GM12801 (cell line): ENCODE data around the gene GAMT.

Experiments used
- CTCF ChIP-seq: IDR thresholded peaks from one replicate; pipeline ENCODE4 v1.5.1; 2011; ENCODE audit warnings: control low read depth; ENCODE audit not compliant: insufficient read length; ENCODE audit errors: extremely low read depth

The GAMT gene

DNA sequence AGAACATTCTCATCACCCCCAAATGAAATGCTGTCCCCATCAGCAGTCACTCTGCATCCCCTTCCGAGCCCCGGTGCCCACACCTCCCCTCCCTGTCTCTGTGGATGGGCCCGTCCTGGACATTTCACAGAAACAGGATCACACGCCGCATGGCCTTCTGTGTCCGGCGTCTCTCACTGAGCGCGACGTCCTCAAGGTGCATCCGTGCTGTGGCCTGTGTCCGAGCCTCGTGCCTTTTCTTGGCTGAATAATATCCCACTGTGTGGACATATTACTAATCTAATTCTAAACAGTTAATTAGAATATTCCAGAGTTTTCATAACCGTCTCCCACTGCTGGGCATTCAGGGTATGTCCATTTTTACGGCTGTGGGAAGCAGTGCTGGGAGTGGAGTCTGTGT is 8.9 kb downstream of the GAMT start:
- no peak for TF ChIP-seq CTCF

DNA sequence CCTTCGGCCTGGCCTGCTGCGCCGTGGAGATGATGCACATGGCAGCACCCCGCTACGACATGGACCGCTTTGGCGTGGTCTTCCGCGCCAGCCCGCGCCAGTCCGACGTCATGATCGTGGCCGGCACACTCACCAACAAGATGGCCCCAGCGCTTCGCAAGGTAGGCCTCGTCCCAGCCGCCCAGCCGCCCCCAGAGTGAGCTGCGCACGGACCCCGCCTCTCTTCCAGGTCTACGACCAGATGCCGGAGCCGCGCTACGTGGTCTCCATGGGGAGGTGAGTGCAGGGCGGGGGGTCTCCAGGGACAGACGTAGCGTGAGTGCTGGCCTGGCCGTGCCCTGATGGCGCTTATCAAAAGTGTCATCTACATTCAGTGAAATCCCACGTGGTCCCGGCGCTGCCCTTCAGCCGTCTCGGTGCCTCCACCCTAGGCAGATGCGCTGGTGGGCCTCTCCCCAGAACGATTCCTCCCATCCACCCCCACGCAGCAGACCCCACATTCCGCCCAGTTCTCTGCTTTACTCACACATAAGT is 10.4 kb downstream of the GAMT start:
- TF ChIP-seq CTCF = no peak

DNA sequence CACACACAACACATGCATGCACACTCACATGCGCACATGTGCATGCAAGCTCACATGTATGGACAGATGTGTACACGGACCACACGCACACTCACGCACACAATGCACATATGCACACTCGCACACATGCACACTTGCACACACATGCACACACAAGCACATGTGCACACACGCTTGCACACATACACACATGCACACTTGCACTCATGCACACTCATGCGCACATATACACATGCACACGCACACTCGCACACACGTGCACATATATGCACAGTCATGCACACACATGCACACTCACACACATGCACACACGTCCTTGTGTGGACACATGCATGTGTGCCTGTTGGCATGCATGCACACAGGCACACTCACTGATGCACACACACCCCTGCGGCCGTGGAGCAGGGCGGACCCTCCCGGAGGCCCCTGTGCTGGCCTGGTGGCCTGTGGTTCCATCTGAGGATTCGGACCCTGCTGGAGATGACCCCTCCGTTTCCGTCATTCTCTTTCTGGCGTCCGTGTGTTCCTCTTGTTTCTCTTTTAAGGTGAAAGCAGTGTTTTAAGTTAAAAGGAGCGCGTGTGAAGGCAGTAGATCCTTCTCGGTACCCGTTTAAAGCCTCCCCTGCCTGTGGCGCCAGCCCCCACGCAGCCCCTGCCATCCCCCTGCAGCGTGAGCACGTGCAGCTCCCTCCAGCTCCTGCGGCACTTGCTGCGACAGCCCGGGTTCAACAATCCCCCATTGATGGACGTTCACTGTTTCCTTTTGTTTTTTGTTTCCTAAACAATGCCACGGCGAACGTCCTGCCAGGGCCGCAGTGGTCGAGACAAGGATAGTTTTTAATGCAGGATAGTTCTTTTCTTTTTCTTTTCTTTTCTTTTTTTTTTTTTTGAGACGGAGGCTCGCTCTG is 12.1 kb downstream of the GAMT start:
- no peak for TF ChIP-seq CTCF

DNA sequence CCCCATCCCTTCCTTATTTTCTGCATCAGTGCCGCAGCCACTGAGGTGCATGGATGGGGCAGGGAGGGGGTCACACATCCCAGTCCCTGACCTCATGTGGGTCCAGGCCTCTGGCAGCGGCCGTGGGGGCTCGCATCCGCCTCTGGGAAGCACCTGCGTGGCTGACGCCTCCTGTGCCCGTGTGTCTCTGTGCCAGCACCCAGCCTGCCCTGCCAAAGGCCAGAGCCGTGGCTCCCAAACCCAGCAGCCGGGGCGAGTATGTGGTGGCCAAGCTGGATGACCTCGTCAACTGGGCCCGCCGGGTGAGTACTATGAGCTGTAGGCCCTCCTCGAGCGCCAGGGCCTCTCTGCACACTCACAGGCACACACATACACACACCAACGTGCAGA is 12.7 kb downstream of the GAMT start:
- TF ChIP-seq CTCF = no peak

DNA sequence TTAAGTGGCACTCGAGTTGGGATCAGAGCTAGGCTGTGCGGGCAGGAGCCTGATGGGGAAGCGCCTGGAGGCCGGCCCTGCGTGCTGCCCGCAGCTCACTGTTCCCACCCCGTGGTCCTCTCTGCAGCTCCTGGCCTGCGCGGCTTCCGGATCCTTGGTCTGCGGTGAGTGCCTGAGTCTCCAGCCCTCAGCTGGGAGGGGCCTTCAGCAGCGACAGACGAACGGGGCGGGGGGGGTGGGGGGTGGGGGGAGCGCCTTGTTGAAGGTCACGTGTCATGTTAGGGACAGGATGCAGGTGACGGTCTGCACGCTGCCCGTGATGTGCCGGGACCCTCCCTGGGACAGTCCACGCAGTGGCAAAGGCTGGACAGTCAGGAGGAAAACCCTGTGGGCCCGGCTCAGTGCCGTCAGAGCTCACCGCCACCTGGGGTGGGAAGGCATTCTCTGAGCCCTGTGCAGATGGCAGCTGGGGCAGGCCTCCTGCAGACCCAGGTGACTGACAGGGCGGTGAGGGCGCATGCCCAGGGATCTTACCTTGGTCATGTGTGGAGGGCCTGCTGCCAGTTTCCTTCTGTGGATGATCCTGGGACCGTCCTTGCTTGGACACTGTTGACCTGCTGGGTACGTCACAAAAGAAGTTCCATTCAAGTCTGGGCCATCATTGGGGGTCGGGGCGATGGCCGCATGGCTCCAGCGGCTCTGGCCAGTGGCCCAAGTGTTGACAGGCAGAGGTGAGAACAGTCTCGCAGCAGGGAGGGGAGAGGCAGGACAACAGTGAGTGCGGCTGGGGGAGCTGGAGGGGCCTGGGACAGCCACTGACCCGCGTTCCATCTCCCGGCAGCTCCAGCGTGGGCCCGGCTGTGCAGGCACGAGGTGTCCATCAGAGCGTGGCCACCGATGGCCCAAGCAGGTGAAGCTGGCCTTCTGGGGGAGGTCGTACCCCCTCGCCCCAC is 13.4 kb downstream of the GAMT start:
- TF ChIP-seq CTCF = no peak

DNA sequence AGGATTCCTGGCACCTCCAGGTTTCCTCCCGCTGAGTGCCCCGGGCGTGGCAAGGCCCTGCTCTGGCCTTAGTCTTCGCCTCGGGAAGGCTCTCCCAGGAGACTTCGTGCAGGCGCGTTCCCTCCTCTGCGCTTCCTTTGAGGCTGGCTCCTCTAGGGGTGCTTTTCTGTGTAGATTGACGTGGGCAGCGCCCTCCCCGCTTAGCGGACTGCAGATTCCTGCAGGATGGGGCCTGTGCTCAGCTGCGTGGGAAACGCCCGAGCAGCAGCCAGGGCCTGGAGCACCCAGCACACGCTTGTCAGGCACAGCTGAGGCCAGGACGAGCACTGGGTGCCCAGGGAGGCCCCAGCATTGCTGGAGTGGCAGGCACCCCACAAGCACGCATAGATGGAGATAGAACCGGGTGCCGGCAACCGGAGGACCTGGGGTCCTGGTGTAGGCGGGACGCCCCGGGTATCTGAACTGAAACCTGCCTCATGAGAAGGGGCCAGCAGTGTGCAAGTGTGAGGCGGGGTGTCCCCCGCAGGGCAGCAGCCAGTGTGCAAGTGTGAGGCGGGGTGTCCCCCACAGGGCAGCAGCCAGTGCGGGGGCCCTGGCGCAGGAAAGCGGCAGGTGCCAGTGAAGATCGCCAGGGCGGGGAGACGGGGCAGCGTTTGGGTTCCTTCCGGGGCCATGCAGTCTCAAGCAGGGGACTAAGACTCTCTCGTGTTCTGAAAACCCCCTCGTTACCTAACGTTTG is 14.2 kb downstream of the GAMT start:
- TF ChIP-seq CTCF = no peak
